HUES6 (cell line): Measurements from ENCODE around the gene MPP2.
A peak's percentile ranks its signal among the peaks of the same experiment; 100 is the strongest.
"Not testable (repeated sequence)": the region's sequence is repeated elsewhere in the genome, so short reads cannot be mapped to it uniquely, and the experiment has no call there.

ENCODE experiments used
- H3K27ac ChIP-seq: 2 replicates; pipeline ENCODE4 v1.7.0; 2013; ENCODE audit warnings: low read depth, mild to moderate bottlenecking, low read length, inconsistent platforms
- H3K27me3 ChIP-seq: 2 replicates; pipeline ENCODE4 v1.6.1; 2013; ENCODE audit warnings: low read length; ENCODE audit not compliant: control insufficient read depth, insufficient read depth
- H3K36me3 ChIP-seq: 2 replicates; pipeline ENCODE4 v1.6.1; 2013; ENCODE audit warnings: low read length; ENCODE audit not compliant: control insufficient read depth, insufficient read depth
- H3K4me1 ChIP-seq: 2 replicates; pipeline ENCODE4 v1.6.1; 2013; ENCODE audit warnings: low read length; ENCODE audit not compliant: control insufficient read depth, insufficient read depth
- H3K4me3 ChIP-seq: 2 replicates; pipeline ENCODE4 v1.5.1; 2013; ENCODE audit warnings: low read depth, low read length
- H3K9ac ChIP-seq: one replicate; pipeline ENCODE4 v1.6.1; 2013; ENCODE audit warnings: mild to moderate bottlenecking, low read length
- H3K9me3 ChIP-seq: 2 replicates; pipeline ENCODE4 v1.6.1; 2013; ENCODE audit warnings: low read depth, low read length; ENCODE audit not compliant: control insufficient read depth, insufficient read depth

Gene MPP2

DNA sequence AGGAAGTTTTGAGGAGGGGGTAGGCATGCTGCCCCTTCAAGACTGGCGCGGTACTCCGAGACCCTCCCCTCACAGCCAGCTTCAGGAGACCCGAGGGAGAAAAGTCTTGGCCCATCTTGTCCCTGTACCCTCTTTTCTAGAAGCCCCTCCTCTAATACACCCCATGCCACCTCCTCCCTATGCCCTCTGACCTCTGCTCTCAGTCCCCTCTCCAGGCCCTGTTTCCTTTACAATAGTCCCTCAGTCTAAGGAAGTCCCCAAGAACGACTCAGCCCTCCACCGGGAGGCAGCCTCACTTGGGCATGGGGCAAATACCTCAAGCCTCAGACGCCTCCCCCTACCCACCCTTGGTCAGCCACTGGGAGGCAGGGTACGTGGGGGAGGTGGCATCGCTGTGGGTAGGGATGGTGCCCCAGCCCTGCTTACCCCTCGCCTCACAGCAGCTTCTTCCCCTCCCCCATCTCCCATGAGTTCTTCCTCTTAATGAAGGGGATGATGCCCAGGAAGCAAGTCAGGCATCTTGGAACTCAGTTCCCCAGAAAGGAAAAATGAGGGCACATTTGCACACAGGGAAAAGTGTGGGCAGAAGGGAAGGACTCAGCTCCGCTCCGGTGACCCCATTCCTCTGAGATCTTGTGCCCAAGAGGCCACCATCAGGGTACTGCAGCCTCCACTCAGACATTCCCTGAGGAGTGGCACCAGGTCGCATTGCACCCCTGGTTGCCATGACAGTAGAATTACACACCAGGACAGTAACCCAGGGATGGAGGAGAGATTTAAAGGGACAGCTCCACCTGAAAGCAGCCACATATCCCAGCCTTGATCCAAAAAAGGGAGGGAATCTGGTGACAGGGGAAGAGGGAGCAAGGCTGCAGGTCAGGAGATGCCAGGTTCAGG, 6.2 kb downstream of the MPP2 start:
- Histone ChIP-seq H3K4me1 (peaks cover 39% of the 10 kb centered on the region), H3K27me3 (peaks cover 40% of the 10 kb centered on the region), H3K36me3 (peaks cover 6% of the 10 kb centered on the region; the same call in 1 of the 2 replicates), H3K27ac (no peak overlapping the region), H3K9ac (no peak overlapping the region), H3K9me3 (no peaks in the 10 kb centered on the region), H3K4me3 (peak overlapping the region; percentile 65)

DNA sequence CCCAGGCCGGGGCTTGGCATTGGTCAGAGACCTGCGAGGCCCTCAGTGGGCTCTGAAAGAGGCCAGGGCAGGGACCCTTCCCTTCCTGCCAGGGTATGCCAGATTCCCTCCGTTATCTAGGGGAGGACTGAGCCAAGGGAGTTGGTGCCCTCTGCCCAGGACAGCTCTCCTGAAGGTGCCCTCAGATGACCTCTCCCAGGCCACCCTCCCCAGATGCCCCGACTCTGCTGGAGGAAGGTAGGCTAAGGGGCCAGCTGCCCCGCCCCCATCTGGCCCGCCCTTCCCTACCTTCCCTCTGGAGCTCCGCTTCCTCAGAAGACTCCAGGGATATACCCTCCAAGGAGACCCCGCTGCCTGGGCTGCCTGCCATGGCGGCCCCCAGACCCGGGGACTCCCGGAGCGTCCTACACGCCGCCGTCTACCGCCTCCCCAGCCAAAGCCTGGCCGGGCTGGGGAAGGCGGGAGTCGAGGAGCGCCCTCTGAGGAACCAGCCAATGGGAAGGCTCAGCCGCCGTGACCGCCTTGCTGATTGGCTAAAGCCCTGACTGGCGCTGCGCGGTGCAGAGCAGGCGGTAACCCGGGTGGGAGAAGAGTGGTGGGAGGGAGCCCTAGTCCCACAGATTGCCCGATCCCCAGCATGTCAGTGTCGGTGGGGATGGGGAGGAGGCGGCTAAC, 7.0 kb downstream of the MPP2 start:
- Histone ChIP-seq H3K9ac (no peak overlapping the region), H3K36me3 (peaks cover 6% of the 10 kb centered on the region; the same call in 1 of the 2 replicates), H3K4me1 (peaks cover 31% of the 10 kb centered on the region), H3K27ac (no peak overlapping the region), H3K4me3 (peak overlapping the region; percentile 65), H3K27me3 (peaks cover 32% of the 10 kb centered on the region), H3K9me3 (no peaks in the 10 kb centered on the region)

DNA sequence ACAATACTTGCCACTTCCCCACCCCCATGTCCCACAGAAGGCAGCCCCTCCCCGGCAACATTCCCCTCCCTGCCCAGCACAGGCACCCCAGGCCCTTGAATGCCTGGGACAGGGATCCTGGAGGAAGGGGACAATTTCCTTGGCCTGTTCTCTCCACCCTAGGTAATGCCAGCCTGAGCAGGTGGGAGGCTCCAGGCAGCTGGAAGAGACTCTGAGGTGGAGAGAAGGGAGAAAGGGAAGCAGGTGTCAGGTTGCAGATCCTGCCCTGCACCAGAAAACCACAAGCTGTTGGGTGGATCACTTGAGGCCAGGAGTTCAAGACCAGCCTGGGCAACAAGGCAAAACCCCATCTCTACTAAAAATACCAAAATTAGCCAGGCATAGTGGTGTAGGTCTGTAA, 8.9 kb downstream of the MPP2 start:
- Histone ChIP-seq H3K9ac (no peak overlapping the region), H3K4me3 (no peak overlapping the region), H3K36me3 (peaks cover 6% of the 10 kb centered on the region; the same call in 1 of the 2 replicates), H3K9me3 (no peaks in the 10 kb centered on the region), H3K27me3 (peaks cover 18% of the 10 kb centered on the region), H3K4me1 (peaks cover 28% of the 10 kb centered on the region), H3K27ac (no peak overlapping the region)

DNA sequence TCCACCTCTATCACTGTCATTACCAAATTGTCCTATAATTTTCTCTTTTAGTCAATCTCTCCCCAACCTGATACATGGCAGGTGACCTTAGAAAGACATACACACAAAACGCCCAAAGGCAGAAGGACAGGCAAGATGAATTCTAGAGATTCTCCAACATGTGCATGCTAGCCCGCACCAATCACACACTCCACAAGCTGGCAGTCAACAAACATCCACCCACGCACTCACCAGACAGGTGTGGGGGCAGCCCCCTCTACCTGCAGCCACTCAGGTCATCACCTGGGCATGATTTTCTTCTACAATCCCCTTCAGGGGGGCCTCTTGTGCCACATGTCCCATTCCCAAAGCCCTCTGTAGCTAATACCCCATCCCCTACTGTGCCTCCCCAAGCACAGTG, 9.5 kb downstream of the MPP2 start:
- Histone ChIP-seq H3K27me3 (peaks cover 16% of the 10 kb centered on the region), H3K4me3 (no peak overlapping the region), H3K9me3 (no peaks in the 10 kb centered on the region), H3K27ac (no peak overlapping the region), H3K9ac (no peak overlapping the region), H3K36me3 (peaks cover 6% of the 10 kb centered on the region; the same call in 1 of the 2 replicates), H3K4me1 (peaks cover 34% of the 10 kb centered on the region)

DNA sequence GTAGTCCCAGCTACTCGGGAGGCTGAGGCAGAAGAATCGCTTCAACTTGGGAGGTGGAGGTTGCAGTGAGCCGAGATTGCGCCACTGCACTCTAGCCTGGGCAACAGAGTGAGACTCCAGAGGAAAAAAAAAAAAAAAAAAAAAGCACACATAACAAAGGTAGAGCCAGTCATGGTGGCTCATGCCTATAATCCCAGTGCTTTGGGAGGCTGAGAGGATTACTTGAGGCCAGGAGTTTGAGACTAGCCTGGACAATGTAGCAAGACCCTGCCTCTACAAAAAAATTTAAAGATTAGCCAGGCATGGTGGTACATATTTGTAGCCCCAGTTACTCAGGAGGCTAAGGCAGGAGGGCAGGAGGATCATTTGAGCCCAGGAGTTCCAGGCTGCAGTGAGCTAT, 12.8 kb downstream of the MPP2 start:
- H3K36me3 ChIP-seq, H3K4me3 ChIP-seq, H3K27ac ChIP-seq, H3K9me3 ChIP-seq, H3K9ac ChIP-seq, H3K27me3 ChIP-seq: not testable (repeated sequence)
- peaks cover 24% of the 10 kb centered on the region for H3K4me1 ChIP-seq

DNA sequence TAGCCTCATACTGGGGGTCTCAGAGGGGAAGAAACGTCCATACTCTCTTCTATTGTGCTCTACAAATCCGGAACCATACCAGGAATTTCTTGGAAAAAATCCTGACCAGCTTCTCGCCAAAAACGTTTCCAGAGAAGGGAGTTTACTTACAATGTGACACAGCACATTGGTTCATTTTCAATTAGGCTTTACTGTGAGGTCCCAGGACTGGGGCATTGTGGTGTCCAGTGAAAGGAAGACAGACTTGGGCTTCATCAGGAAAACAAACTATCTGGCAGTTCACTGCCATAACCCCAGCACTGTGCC, 14.7 kb downstream of the MPP2 start:
- H3K4me3 ChIP-seq = 0 out of 2 replicates have a peak overlapping the region, but pooled peaks have one; percentile 4

DNA sequence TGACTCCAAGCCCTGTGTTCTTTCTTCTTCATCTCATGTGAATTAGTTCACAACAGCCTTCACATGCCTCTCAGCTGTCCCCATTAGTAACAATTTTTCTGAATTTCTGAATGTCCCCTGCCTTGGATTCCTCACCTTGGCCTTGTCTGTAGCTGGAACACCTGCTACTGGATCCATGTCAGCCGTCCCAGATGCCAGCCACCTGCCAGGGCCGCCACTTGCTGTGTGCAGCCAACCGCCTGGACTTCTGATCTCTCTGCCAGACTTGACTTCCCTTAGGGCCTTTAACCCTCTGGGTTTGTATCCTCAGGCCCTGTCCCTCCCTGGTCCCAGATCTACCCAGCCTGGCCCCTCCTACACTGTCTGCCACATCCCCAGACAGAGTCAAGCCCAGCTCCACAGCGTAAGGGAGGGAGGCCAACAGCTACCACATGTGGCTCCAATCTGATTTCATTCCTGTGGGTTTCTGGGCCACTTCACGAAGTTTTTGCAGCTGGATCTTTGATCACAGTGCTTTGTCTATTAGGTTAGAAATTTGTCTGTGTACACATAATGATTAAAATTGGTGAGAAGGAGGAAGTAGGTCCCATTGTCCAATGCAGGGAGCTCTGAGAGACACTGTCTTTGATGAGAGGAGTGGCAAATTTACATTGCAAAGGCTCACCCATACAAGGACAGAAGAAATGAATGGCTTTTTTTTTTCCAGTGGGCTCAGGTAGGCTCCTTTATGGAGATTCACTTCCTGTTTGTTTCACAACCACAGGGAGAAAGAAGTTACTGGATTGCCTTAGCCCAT, 15.3 kb downstream of the MPP2 start:
- H3K9ac ChIP-seq = no peak overlapping the region
- peak overlapping the region; percentile 30; the same call in 1 of the 2 replicates for H3K27ac ChIP-seq
- no peaks in the 10 kb centered on the region for H3K9me3 ChIP-seq
- H3K27me3 ChIP-seq = no peaks in the 10 kb centered on the region
- no peaks in the 10 kb centered on the region for H3K36me3 ChIP-seq
- 0 out of 2 replicates have a peak overlapping the region, but pooled peaks have one; percentile 4 for H3K4me3 ChIP-seq
- peaks cover 21% of the 10 kb centered on the region for H3K4me1 ChIP-seq

More for the DNA sequence above, 14.7 kb downstream of the MPP2 start:
- H3K9me3 ChIP-seq = no peaks in the 10 kb centered on the region
- H3K9ac ChIP-seq = no peak overlapping the region
- H3K27me3 ChIP-seq = no peaks in the 10 kb centered on the region
- peak overlapping the region; percentile 30; the same call in 1 of the 2 replicates for H3K27ac ChIP-seq
- peaks cover 21% of the 10 kb centered on the region for H3K4me1 ChIP-seq
- H3K36me3 ChIP-seq = peaks cover 3% of the 10 kb centered on the region; the same call in 1 of the 2 replicates

DNA sequence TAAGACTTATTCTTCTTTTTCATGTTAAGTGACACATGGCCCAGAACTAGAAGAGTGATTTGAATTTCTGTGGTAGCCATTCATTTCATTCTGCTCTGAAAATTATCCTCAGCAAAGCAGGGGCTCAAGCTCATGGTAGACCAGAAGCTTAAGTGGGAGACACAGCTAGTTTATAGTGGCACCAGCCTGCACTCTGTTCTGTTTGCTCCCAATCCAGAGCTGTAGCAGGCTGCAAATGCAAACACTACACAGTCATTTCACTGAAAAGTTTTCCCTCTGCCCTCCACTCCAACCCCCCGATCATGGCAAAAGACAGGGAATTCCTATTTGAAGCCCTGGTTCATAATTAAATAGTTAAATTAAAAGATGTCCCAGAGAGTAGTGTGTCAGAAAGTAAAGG, 17.1 kb downstream of the MPP2 start:
- Histone ChIP-seq H3K4me1 (peaks cover 21% of the 10 kb centered on the region), H3K4me3 (no peak overlapping the region), H3K36me3 (no peaks in the 10 kb centered on the region), H3K9ac (no peak overlapping the region), H3K27me3 (no peaks in the 10 kb centered on the region), H3K27ac (no peak overlapping the region), H3K9me3 (no peaks in the 10 kb centered on the region)

DNA sequence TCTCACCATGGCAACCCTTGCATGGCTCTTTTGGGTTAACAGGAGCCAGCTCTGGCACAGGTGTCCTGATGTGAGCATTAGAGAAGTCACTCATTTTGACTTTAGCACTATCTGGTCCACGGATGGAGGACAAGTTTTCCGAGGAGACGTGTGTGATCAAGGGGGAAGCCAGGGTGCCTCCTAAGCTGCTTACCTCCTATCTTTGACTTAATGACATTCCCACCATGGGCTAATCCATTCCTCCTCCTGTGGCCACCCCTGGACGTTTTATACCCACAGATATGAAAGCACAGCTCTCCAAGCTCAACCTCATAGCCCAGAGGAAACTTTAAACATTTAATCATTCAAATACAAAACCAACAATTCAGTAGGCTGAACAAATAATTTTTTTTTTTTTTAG, 18.8 kb downstream of the MPP2 start:
- Histone ChIP-seq H3K9me3 (no peaks in the 10 kb centered on the region), H3K27ac (no peak overlapping the region), H3K27me3 (no peaks in the 10 kb centered on the region), H3K9ac (no peak overlapping the region), H3K4me1 (peaks cover 19% of the 10 kb centered on the region), H3K36me3 (no peaks in the 10 kb centered on the region), H3K4me3 (no peak overlapping the region)

DNA sequence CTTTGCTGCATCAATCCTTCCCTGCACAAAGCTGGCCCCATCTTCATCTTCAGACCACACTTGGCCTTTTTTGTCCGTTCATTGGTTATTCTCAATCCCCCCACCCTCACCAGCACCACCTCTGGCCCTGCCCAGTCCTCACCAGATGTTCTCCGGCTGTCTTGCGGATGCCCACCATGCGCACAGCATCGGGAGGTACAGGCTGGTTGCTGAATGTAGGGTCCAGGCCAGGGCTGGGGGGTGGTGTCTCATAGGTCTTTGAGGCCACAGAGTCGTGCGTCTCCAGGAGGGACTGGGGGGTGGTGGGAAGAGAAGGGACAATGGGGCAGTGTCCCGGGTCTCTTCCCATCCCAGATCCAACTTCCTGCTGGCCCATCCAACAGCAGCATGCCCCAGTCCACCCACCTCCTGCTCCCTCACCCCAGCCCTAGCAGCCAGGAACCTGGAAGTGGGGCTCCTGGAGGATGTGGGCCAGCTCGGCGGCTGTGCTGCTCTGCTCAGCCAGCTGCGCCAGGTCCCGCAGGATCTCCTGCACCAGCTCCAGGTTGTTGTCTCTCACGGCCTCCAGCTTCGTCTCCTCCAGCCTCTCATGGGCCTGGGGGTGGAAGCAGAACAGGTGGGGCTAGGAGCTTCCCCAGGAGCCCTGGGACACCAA, 24.4 kb downstream of the MPP2 start:
- Histone ChIP-seq H3K27ac (no peak overlapping the region), H3K4me1 (peaks cover 10% of the 10 kb centered on the region), H3K27me3 (no peaks in the 10 kb centered on the region), H3K9ac (no peak overlapping the region), H3K36me3 (0 out of 2 replicates have a peak, but pooled peaks cover 15% of the 10 kb centered on the region), H3K4me3 (no peak overlapping the region), H3K9me3 (no peaks in the 10 kb centered on the region)
